Measurements from ENCODE around the gene PLCH2.

Gene PLCH2

GRCh38 chr1:2544093-2544874, 68.2 kb downstream of the PLCH2 start:
- no peak for TF ChIP-seq CTCF (IDR thresholded peaks at IDR 0.05; ENCODE audit: low read depth, low read length, missing control alignments)
- no peak for DNase-seq (ENCODE audit: extremely low read depth, low read depth)
- no peak overlapping the region for H3K4me3 ChIP-seq (replicated peaks; ENCODE audit: low read depth, low read length)

- no peak for TF ChIP-seq CTCF (IDR thresholded peaks at IDR 0.05; ENCODE audit: low read depth, low read length, missing control alignments)
- DNase-seq (ENCODE audit: extremely low read depth, low read depth) = no peak
- H3K4me3 ChIP-seq (replicated peaks; ENCODE audit: low read depth, low read length) = no peak overlapping the region
Measured at GRCh38 chr1:2544875-2545640, 69.0 kb downstream of the PLCH2 start.

- TF ChIP-seq CTCF (IDR thresholded peaks at IDR 0.05; ENCODE audit: low read depth, low read length, missing control alignments) = no peak
- no peak for DNase-seq (ENCODE audit: extremely low read depth, low read depth)
- peak overlapping the region; percentile 49 for H3K4me3 ChIP-seq (replicated peaks; ENCODE audit: low read depth, low read length)
Measured at GRCh38 chr1:2545754-2546514, 69.8 kb downstream of the PLCH2 start.

- DNase-seq (ENCODE audit: extremely low read depth, low read depth) = no peak
- TF ChIP-seq CTCF (IDR thresholded peaks at IDR 0.05; ENCODE audit: low read depth, low read length, missing control alignments) = no peak
- H3K4me3 ChIP-seq (replicated peaks; ENCODE audit: low read depth, low read length) = peak overlapping the region; percentile 49
Measured at GRCh38 chr1:2546515-2547209, 70.6 kb downstream of the PLCH2 start.

GRCh38 chr1:2547210-2548067, 71.3 kb downstream of the PLCH2 start:
- DNase-seq (ENCODE audit: extremely low read depth, low read depth) = no peak
- TF ChIP-seq CTCF (IDR thresholded peaks at IDR 0.05; ENCODE audit: low read depth, low read length, missing control alignments) = no peak
- H3K4me3 ChIP-seq (replicated peaks; ENCODE audit: low read depth, low read length) = peak overlapping the region; percentile 49
